ENCODE results near the gene SAP25.

DNA sequence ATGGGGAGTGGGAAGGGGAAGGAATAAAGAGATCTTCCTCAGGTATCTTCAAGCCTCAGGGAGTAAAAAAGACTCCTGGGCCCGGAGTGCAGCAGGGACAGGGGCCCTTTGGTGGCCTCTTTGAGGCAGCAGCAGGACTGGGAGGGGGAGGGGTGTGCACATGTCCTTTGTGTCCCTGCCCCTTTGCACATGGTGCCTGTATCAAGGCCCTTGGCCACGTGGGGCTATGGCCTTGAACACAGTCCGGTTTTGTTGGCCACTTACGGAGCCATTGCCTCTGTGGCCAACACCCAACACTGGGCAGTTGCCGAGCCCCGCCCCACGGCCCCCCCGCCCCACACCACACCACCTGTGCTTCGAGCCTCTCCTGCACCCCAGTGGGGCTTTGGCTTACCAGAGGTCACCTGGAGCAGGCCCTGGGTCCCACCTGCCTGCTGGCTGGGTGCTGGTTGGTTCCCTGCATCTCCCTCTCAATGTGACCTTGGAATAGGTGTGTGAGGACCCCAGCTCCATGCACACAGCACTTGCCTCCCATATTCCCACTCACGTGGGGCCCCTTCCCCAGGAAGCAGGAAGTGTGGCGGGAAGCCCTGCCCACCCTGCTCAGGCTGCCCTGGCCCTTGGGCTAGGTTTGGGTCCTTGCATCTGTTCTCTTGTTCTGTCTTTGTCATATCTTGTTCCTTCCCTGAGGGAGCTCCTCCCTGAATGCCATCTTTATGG is 5.4 kb downstream of the SAP25 start:
- TF ChIP-seq, protein P1, sequence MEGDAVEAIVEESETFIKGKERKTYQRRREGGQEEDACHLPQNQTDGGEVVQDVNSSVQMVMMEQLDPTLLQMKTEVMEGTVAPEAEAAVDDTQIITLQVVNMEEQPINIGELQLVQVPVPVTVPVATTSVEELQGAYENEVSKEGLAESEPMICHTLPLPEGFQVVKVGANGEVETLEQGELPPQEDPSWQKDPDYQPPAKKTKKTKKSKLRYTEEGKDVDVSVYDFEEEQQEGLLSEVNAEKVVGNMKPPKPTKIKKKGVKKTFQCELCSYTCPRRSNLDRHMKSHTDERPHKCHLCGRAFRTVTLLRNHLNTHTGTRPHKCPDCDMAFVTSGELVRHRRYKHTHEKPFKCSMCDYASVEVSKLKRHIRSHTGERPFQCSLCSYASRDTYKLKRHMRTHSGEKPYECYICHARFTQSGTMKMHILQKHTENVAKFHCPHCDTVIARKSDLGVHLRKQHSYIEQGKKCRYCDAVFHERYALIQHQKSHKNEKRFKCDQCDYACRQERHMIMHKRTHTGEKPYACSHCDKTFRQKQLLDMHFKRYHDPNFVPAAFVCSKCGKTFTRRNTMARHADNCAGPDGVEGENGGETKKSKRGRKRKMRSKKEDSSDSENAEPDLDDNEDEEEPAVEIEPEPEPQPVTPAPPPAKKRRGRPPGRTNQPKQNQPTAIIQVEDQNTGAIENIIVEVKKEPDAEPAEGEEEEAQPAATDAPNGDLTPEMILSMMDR (IDR thresholded peaks at IDR 0.05), result no peak
- peak; percentile 37 for TF ChIP-seq POLR2A (IDR thresholded peaks at IDR 0.05)
